Endothelial cell of umbilical vein (primary cell): ENCODE results near the gene PHC2. TPM values are rescaled to one million over a fixed set of nuclear protein-coding genes. Genes with fewer than 3 reads are reported as not detected.

ENCODE experiments used
- BruUV-seq: library from RNA; stranded (reverse); fragments of 400-500 nt; replicated peaks from 2 replicates; lab custom pipeline; 2021; lab: Mats Ljungman, UMichigan
- CTCF ChIA-PET: fragments of 300-600, 350-600 bp; sonication (Branson Sonifier 250); formaldehyde crosslinking; loops from one replicate; lab custom pipeline; 2021; ENCODE audit warnings: antibody characterized with exemption, inconsistent platforms; lab: Charles Lee
- POLR2A ChIA-PET: fragments of 300-600, 350-600 bp; sonication (Branson Sonifier 250); formaldehyde crosslinking; loops from one replicate; lab custom pipeline; 2021; ENCODE audit warnings: antibody characterized with exemption, inconsistent platforms; lab: Charles Lee
- DNase-seq: peaks from one replicate; pipeline ENCODE4 v3.0.0-alpha.2; 2011; ENCODE audit warnings: low read depth, low spot score
- FAIRE-seq: peaks from 2 replicates; lab custom pipeline; 2011; peaks lifted over from hg19 to GRCh38; lab: Jason Lieb, UNC
- H2AFZ ChIP-seq: 2 replicates; pipeline ENCODE4 v1.6.0; 2012; ENCODE audit warnings: low read depth, low read length, control low read depth, inconsistent platforms
- H3K27ac ChIP-seq: 2 replicates; pipeline ENCODE4 v1.5.1; 2011; ENCODE audit warnings: low read depth, mild to moderate bottlenecking, control low read depth, low read length, moderate library complexity; ENCODE audit not compliant: insufficient read depth
- H3K27me3 ChIP-seq, 2 experiments: 2 replicates each; pipeline versions ENCODE4 v1.6.0 to v1.6.1; 2011; ENCODE audit warnings: low read length in 2 of 2, mixed read lengths in 1 of 2; ENCODE audit not compliant: control insufficient read depth in 2 of 2, insufficient read depth in 2 of 2
- H3K36me3 ChIP-seq, 2 experiments: 2 replicates in 1 of 2; 3 replicates in 1 of 2; pipeline ENCODE4 v1.5.1; 2011; ENCODE audit warnings: low read length in 2 of 2, mild to moderate bottlenecking in 1 of 2, moderate library complexity in 1 of 2; ENCODE audit not compliant: control insufficient read depth in 2 of 2, insufficient read depth in 2 of 2; ENCODE audit errors: extremely low read depth in 1 of 2
- H3K4me1 ChIP-seq: 3 replicates; pipeline ENCODE4 v1.5.1; 2011; ENCODE audit warnings: mild to moderate bottlenecking, low read length; ENCODE audit not compliant: control insufficient read depth, insufficient read depth; ENCODE audit errors: extremely low read depth
- H3K4me2 ChIP-seq: 2 replicates; pipeline ENCODE4 v1.6.1; 2011; ENCODE audit warnings: low read length, control low read depth, mixed read lengths; ENCODE audit not compliant: insufficient read depth
- H3K4me3 ChIP-seq, 3 experiments: fragments of 200-600 bp in 1 of 3; sonication (generic), shearing (Covaris generic) in 1 of 3; replicated peaks in 1 of 3; 2 replicates each; pipeline ENCODE4 v1.5.1; 2011 to 2016; ENCODE audit warnings: control low read depth in 3 of 3, low read length in 3 of 3, mild to moderate bottlenecking in 2 of 3, inconsistent platforms in 1 of 3, low read depth in 1 of 3, moderate library complexity in 1 of 3; ENCODE audit not compliant: insufficient read depth in 1 of 3
- H3K79me2 ChIP-seq: 2 replicates; pipeline ENCODE4 v1.6.0; 2012; ENCODE audit warnings: low read length, inconsistent platforms; ENCODE audit not compliant: control insufficient read depth, insufficient read depth
- H3K9ac ChIP-seq: replicated peaks from 2 replicates; pipeline ENCODE3; 2011; ENCODE audit warnings: low read length, control low read depth; ENCODE audit not compliant: insufficient read depth; ENCODE audit errors: extremely low read depth
- H3K9me1 ChIP-seq: replicated peaks from 3 replicates; pipeline ENCODE4 v1.6.0; 2011; ENCODE audit warnings: mild to moderate bottlenecking, low read length; ENCODE audit not compliant: control insufficient read depth, insufficient read depth; ENCODE audit errors: extremely low read depth
- H3K9me3 ChIP-seq: replicated peaks from 2 replicates; pipeline ENCODE4 v1.5.1; 2012; ENCODE audit warnings: low read length, inconsistent platforms; ENCODE audit not compliant: control insufficient read depth, insufficient read depth
- H4K20me1 ChIP-seq: replicated peaks from 2 replicates; pipeline ENCODE3; 2011; ENCODE audit warnings: mild to moderate bottlenecking, low read length; ENCODE audit not compliant: control insufficient read depth, insufficient read depth; ENCODE audit errors: extremely low read depth
- CTCF ChIP-seq, 2 donors: IDR thresholded peaks; 1 replicate in 1 of 2; 2 replicates in 1 of 2; pipeline ENCODE4 v1.5.1; 2011; ENCODE audit warnings: low read length in 2 of 2, mild to moderate bottlenecking in 2 of 2, moderate library complexity in 2 of 2, control low read depth in 1 of 2, inconsistent platforms in 1 of 2, low read depth in 1 of 2; ENCODE audit not compliant: insufficient read depth in 1 of 2; ENCODE audit errors: extremely low read depth in 1 of 2
- EZH2 ChIP-seq: IDR thresholded peaks from 2 replicates; pipeline ENCODE4 v1.6.1; 2012; ENCODE audit warnings: borderline replicate concordance, low read depth, mild to moderate bottlenecking, moderate library complexity, low read length, inconsistent platforms; ENCODE audit not compliant: severe bottlenecking
- FOS ChIP-seq: IDR thresholded peaks from 2 replicates; pipeline ENCODE4 v1.6.1; 2011; ENCODE audit warnings: mild to moderate bottlenecking, low read length, moderate library complexity, borderline replicate concordance; ENCODE audit not compliant: insufficient read depth
- GATA2 ChIP-seq: IDR thresholded peaks from 2 replicates; pipeline ENCODE4 v1.7.0; 2011; ENCODE audit warnings: low read depth, mild to moderate bottlenecking, moderate library complexity, mixed read lengths, low read length; ENCODE audit not compliant: insufficient read length, insufficient read depth
- JUN ChIP-seq: IDR thresholded peaks from 2 replicates; pipeline ENCODE4 v1.6.1; 2011; ENCODE audit warnings: borderline replicate concordance, low read depth; ENCODE audit not compliant: insufficient read length, insufficient read depth
- MAX ChIP-seq: IDR thresholded peaks from 2 replicates; pipeline ENCODE4 v1.6.1; 2011; ENCODE audit not compliant: insufficient read depth, insufficient read length
- MYC ChIP-seq: IDR thresholded peaks from one replicate; pipeline ENCODE4 v1.6.1; 2011; ENCODE audit warnings: mild to moderate bottlenecking, low read depth, low read length
- POLR2A ChIP-seq: IDR thresholded peaks from 2 replicates; pipeline ENCODE4 v1.6.1; 2012; ENCODE audit warnings: low read depth, mild to moderate bottlenecking, control low read depth, low read length
- POLR2AphosphoS5 ChIP-seq: IDR thresholded peaks from 2 replicates; pipeline ENCODE4 v1.6.1; 2012; ENCODE audit warnings: low read depth, mild to moderate bottlenecking, control low read depth, low read length, moderate library complexity; ENCODE audit not compliant: insufficient read depth
- dilution Hi-C: fragments of 300-500 bp; cut with MboI; formaldehyde crosslinking; loops from one replicate; pipeline ENCODE4 v1.15.0; 2019; ENCODE audit warnings: low sequenced_read_pairs; ENCODE audit not compliant: extremely low pct_ligation_motif_present
- intact Hi-C: fragments of 100-400 bp; cut with micrococcal nuclease; formaldehyde crosslinking; loops from one replicate; pipeline ENCODE4 v1.10.0; 2022
- polyA plus RNA-seq, 4 experiments: library from polyadenylated mRNA; depleted of rRNA in 3 of 4; stranded (reverse) in 3 of 4; unstranded in 1 of 4; fragments of >200 nt; gene quantifications; 2 replicates each; pipeline versions ENCODE4 v1.2.1 to v1.2.3, GENCODE V29; 2011 to 2012; ENCODE audit warnings: missing spikeins in 1 of 4
- total RNA-seq: library from RNA; stranded (reverse); gene quantifications from 2 replicates; pipeline ENCODE4 v1.2.3, GENCODE V29; 2021

The PHC2 gene
- total and polyA plus RNA-seq, 2 donors (not counting 3 experiments of a cell fraction or from before 2014, with no cell fraction given): 65.6 to 79.0 TPM

DNA sequence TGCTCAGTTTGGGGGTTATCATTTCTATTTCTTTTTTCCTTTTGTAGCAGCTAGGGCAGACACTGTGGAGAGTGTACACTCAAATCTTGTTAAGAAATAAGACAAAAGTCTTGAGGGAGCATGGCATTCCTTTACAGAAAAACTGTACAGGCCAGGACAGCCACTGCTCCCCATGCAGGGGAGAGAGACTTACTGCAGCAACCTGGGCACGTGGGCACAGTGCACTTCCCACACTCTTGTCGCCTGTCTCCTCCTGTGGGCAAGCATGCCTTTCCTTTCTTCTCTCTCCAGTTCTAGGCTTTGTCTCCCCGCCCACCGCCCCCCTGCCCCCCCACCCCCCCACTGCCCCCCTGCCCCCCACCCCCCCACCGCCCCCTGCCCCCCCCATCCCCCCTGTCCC, 51.9 kb downstream of the PHC2 start:
- Histone ChIP-seq H3K4me2 (no peak overlapping the region), H2AFZ (no peak overlapping the region), H4K20me1 (no peaks in the 10 kb centered on the region), H3K9me1 (no peaks in the 10 kb centered on the region), H3K4me3 (no peak overlapping the region), H3K27ac (no peak overlapping the region), H3K4me1 (no peaks in the 10 kb centered on the region), H3K27me3 (no peaks in the 10 kb centered on the region), H3K36me3 (no peaks in the 10 kb centered on the region), H3K9ac (no peak overlapping the region), H3K9me3 (no peaks in the 10 kb centered on the region), H3K79me2 (no peaks in the 10 kb centered on the region)
- BruUV-seq: no TSS peak
- no peak for FAIRE-seq
- TF ChIP-seq CTCF (IDR thresholded peaks at IDR 0.05; ENCODE audit: extremely low read depth in 1 of 2, insufficient read depth in 1 of 2, low read depth in 1 of 2, low read length in 2 of 2) (no peak), EZH2 (no peak), POLR2AphosphoS5 (no peak), JUN (no peak), POLR2A (no peak), MAX (no peak), GATA2 (no peak), FOS (no peak), MYC (no peak)
- intact Hi-C loops (no loop called here), dilution Hi-C loops (no loop called here)
- CTCF ChIA-PET: interaction anchor here (1.3 kb wide), 1 partner anchor 84 kb away, joined by 3 read pairs; no protein-coding TSS in a partner anchor
- DNase-seq: no peak
- POLR2A ChIA-PET: no interaction called here
